T-helper 2 cell treated with Interferon-gamma antibody and Interleukin-4, amounts not matched to agents 5 μg/mL and 100 μg/mL, for 36 hours (primary cell): ENCODE data around the gene DOP1B.

Experiments used
- DNase-seq: peaks from one replicate; pipeline ENCODE4 v3.0.0; 2021; ENCODE audit warnings: low spot score
- H3K27ac Mint-ChIP-seq: one replicate; pipeline ENCODE4 v1.8.0; 2021; ENCODE audit warnings: mild to moderate bottlenecking, mixed read lengths
- H3K27me3 Mint-ChIP-seq: one replicate; pipeline ENCODE4 v1.8.0; 2021; ENCODE audit warnings: low read depth, mixed read lengths
- H3K36me3 Mint-ChIP-seq: one replicate; pipeline ENCODE4 v1.8.0; 2021; ENCODE audit warnings: low read depth, mixed read lengths
- H3K4me1 Mint-ChIP-seq: one replicate; pipeline ENCODE4 v1.8.0; 2021; ENCODE audit warnings: low read depth, mixed read lengths
- H3K4me3 Mint-ChIP-seq: one replicate; pipeline ENCODE4 v1.8.0; 2022; ENCODE audit warnings: mild to moderate bottlenecking, moderate library complexity, mixed read lengths
- H3K9me3 Mint-ChIP-seq: one replicate; pipeline ENCODE4 v1.8.0; 2021; ENCODE audit warnings: mixed read lengths

Gene DOP1B

DNA sequence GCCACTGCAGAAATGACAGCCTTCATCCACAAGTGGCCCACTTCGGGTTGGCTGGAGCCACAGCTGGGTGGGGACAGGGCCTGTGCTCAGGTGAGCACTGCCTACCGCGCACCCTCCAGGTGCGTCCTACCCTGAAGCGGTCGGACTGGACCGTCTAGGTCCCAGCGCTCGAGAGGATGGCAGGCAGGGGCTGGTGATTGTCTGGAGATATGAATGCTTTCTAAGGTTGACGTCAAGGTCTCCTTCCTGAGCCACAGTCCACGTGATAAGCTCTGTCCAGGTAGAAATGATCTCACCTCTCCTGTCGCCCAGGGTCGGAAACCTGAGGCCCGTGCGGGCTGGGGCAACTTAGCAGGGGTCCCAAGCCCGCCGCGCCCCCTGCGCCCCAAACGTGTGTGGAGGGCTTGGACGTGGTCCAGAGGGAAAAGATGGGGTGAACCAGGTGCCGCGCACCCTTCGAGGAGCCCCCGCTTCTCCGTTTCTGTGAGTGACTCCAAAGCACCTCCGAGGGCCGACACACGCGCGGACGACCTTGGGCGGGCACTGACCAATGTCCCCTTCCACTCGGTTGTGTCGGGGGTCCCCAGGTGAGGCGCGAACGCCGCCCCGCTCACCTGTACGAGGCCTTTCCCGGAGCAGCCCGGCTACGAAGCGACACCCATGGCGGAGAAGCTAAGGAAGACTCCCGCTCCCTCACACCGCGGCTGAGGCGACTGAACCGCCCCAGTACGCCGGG, 853 bp upstream of the DOP1B start:
- peaks cover 6% of the 10 kb centered on the region for H3K36me3 Mint-ChIP-seq
- H3K27ac Mint-ChIP-seq: peak overlapping the region; percentile 41
- peaks cover 11% of the 10 kb centered on the region for H3K27me3 Mint-ChIP-seq
- no peak for DNase-seq
- no peaks in the 10 kb centered on the region for H3K9me3 Mint-ChIP-seq
- H3K4me3 Mint-ChIP-seq: peak overlapping the region; percentile 85
- H3K4me1 Mint-ChIP-seq: peaks cover 23% of the 10 kb centered on the region

DNA sequence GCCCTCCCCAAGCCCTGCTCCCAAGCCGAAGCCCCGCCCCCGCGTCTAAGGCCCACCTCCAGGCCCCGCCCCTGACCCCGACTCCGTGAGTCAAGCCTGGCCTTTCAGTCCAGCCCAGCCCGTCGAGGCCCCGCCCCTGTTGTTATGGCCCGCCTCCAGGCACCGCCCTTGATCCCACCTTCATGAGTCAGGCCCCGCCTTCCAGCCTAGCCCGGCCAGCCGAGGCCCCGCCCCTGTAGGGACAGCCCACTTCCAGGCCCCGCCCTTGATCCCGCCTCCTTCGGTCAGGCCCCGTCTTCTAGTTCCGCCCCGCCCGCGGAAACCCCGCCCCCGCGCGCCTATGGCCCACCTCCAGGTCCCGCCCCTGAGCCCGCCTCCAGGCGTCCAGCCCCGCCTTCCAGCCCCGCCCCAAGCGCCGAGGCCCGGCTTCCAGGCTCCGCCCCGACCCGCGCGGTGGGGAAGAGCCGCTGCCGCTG, 247 bp upstream of the DOP1B start:
- Mint-ChIP-seq H3K27ac (no peak overlapping the region), H3K4me3 (peak overlapping the region; percentile 85), H3K27me3 (peaks cover 11% of the 10 kb centered on the region), H3K4me1 (peaks cover 23% of the 10 kb centered on the region), H3K36me3 (peaks cover 8% of the 10 kb centered on the region), H3K9me3 (no peaks in the 10 kb centered on the region)
- peak; percentile 97 for DNase-seq

DNA sequence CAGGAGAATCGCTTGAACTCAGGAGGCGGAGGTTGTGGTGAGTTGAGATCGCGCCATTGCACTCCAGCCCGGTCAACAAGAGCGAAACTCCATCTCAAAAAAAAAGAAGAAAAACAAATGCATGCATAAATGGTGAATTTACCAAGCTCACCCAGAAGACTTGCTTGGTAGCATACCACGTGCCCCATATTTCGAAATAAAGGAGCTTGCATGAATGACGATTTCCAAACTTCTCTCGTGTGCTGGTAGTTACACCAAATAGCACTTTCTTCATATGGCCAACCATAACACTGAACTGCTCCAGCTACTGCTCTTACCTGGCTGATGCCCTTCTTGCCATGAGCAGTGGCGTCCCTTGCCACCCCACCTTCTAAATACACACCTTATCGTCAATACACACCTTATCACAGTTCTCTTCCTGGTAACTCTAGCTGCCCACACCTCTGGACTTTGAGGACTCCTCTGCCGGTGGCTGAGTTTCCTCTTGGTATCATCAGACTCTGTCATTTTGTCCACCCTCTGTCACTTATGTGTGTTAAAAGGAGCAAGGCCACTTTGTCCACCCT, 2.8 kb downstream of the DOP1B start:
- Mint-ChIP-seq H3K4me3 (no peak overlapping the region), H3K27me3 (peaks cover 3% of the 10 kb centered on the region), H3K36me3 (peaks cover 8% of the 10 kb centered on the region), H3K4me1 (peaks cover 21% of the 10 kb centered on the region), H3K27ac (no peak overlapping the region), H3K9me3 (no peaks in the 10 kb centered on the region)
- DNase-seq: no peak

DNA sequence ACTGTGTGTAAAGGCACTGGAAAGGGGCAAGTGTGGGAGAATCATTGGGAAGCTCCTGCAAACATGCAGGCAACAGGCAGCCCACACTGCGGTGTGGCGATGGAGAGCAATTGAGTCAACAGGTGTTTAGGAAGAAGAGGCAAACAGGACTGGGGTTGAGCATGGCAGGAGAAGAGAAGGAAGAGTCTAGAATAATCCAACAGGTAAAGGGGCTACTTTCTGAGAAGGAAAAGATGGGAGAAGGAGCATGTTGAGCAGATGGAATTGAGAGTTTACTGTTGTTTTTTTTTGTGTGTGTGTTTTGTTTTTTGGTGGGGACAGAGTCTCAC, 4.2 kb downstream of the DOP1B start:
- H3K27ac Mint-ChIP-seq: no peak overlapping the region
- no peak overlapping the region for H3K4me3 Mint-ChIP-seq
- no peaks in the 10 kb centered on the region for H3K9me3 Mint-ChIP-seq
- no peaks in the 10 kb centered on the region for H3K27me3 Mint-ChIP-seq
- no peak for DNase-seq
- H3K36me3 Mint-ChIP-seq: peaks cover 10% of the 10 kb centered on the region
- peaks cover 18% of the 10 kb centered on the region for H3K4me1 Mint-ChIP-seq

DNA sequence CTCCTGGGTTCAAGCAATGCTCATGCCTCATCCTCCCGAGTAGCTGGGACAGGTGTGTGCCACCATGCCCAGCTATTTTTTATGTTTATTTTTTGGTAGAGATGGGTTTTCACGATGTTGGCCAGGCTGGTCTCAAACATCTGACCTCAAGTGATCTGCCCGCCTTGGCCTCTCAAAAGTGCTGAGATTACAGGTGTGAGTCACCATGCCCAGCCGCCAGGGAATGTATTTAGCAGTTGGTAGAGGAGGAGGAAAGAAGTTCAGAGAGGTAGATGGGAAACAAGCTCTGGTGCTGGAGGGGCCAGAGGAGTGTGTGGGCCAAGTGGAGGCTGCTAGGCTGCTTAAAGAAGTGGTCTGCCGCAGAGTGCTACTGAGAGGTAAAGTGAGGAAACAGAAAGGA, 6.0 kb downstream of the DOP1B start:
- H3K4me1 Mint-ChIP-seq: peaks cover 14% of the 10 kb centered on the region
- H3K36me3 Mint-ChIP-seq: peaks cover 19% of the 10 kb centered on the region
- no peaks in the 10 kb centered on the region for H3K27me3 Mint-ChIP-seq
- no peaks in the 10 kb centered on the region for H3K9me3 Mint-ChIP-seq
- H3K27ac Mint-ChIP-seq: no peak overlapping the region
- no peak overlapping the region for H3K4me3 Mint-ChIP-seq
- DNase-seq: no peak

DNA sequence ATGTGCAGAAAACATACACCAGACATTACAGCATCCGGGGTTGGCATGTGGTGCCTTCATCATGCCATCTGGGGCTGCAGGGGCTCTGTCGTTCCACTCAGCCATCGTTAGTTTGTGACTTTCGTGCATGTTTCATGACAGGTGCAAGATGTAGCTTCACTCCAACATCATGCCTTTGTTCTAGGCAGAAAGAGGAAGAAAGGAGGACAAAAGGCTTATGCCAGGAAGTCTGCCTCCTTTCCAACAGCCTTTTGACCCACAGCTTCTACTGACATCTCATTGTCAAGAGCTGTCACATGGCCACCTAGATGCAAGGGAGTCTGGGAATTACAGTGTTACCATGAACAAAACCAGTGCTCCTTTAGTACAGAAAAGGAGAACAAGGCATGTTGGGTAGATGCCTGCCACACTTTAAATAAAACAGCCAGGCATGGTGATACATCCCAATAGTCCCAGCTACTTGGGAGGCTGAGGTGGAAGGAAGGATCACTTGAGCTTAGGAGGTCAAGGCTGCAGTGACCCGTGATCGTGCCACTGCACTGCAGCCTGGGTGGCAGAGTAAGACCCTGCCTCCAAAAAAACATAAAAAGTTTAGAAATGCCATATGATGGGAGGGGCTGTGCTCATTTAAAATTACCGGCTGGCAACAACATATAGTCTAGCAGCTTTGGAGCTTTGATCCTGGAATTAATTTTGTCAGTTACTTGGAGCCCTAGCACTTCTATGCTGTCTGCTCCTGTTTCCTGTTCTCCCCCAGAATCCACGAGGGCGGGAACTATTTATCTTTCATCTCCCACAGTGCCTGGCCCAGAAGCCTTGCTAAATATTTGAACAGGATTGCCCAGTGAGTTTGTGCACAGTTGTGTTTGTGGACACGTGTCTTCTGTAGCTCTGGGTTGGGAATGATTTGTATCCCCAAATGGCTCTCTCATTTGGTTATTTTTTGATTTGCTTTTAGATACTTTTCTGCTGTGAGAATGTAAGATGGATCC, 7.4 kb downstream of the DOP1B start:
- H3K9me3 Mint-ChIP-seq: no peaks in the 10 kb centered on the region
- peaks cover 8% of the 10 kb centered on the region for H3K4me1 Mint-ChIP-seq
- no peaks in the 10 kb centered on the region for H3K27me3 Mint-ChIP-seq
- H3K27ac Mint-ChIP-seq: no peak overlapping the region
- H3K4me3 Mint-ChIP-seq: no peak overlapping the region
- peaks cover 20% of the 10 kb centered on the region for H3K36me3 Mint-ChIP-seq
- no peak for DNase-seq

DNA sequence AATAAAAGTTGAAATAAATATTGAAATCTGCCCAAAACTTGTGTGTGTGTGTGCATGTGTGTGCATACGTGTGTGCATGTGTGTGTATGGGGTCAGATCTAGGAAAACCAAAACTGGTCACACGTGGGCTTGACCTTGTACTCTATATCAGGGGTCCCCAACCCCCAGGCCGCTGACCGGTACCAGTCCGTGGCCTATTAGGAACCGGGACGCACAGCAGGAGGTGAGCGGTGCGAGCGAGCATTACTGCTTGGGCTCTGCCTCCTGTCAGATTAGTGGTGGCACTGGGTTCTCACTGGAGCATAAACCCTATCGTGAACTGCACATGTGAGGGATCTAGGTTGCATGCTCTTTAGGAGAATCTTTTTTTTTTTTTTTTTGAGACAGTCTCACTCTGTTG, 8.7 kb downstream of the DOP1B start:
- peaks cover 24% of the 10 kb centered on the region for H3K36me3 Mint-ChIP-seq
- no peaks in the 10 kb centered on the region for H3K9me3 Mint-ChIP-seq
- no peak overlapping the region for H3K4me3 Mint-ChIP-seq
- peaks cover 7% of the 10 kb centered on the region for H3K4me1 Mint-ChIP-seq
- no peak for DNase-seq
- H3K27ac Mint-ChIP-seq: no peak overlapping the region
- H3K27me3 Mint-ChIP-seq: no peaks in the 10 kb centered on the region

DNA sequence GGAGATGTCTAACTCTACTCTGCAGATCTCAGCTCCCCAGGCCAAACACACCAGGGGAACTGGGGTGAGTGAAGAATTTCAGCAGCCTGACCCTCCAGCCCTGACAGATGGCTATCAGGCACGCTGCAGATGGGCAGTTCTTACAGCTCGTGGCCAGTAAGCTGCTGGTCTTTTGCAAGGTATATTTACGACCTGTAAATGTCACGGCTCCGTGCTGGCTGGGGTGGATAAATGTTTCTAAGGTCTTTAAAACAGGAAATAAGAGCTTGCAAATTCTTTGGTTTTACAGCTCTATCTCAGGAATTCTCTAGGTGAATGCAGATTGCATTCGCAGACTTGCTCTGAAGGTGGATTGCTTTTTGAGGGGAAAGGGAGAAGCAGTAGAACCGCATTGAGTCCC, 10.1 kb downstream of the DOP1B start:
- Mint-ChIP-seq H3K4me3 (no peak overlapping the region), H3K36me3 (peaks cover 23% of the 10 kb centered on the region)

DNA sequence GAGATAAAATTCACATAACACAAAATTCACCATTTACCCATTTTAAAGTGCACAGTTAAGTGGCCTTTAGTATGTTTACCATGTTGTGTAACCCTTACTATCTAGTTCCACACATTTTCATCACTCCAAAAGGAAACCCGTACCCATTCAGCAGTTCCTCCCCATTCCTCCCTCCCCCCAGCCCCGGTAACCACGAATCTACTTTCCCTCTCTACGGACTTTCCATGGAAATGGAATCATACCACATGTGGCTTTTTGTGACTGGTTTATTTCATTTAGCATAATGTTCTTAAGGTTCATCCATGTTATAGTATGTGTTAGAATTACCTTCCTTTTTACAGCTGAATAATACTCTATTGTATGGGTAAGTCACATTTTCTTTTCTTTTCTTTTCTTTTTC, 10.9 kb downstream of the DOP1B start:
- peaks cover 26% of the 10 kb centered on the region for H3K36me3 Mint-ChIP-seq
- H3K4me1 Mint-ChIP-seq: peaks cover 11% of the 10 kb centered on the region
- no peak overlapping the region for H3K27ac Mint-ChIP-seq

More for the DNA sequence above, 10.1 kb downstream of the DOP1B start:
- DNase-seq: no peak
- H3K27ac Mint-ChIP-seq: no peak overlapping the region
- H3K27me3 Mint-ChIP-seq: no peaks in the 10 kb centered on the region
- H3K9me3 Mint-ChIP-seq: no peaks in the 10 kb centered on the region
- peaks cover 8% of the 10 kb centered on the region for H3K4me1 Mint-ChIP-seq

DNA sequence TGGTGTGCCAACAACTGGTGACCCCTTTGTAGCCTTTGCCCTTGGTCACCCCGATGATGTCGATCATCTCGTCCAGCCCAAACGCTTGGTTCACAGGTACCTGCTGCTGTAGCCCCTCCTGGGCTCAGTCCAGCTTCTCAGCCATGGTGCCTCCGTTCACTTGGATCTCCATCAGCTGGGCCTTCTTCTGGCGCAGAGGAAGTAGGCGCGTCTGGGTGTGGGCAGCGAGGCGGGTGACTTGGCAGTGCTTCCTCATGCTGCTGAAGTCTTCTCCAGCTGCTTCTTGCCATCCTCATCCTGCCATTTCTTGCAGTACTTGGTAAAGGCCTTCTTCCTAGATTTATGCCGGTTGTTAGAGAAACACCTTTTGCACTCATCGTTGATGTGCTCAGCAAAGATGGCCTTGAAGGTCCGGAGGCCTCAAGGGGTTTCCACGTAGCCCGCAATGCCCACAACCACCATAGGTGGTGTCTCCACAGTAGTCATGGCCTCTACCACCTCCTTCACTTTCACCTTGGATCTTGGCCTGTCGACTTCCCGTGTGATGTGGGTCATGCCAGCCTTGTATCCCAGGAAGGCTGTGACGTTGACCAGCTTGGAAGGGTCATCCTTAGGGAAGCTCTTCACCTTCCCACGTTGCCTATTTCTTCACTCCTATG, 13.0 kb downstream of the DOP1B start:
- Mint-ChIP-seq H3K4me1 (peaks cover 11% of the 10 kb centered on the region), H3K27ac (no peak overlapping the region), H3K9me3 (no peaks in the 10 kb centered on the region), H3K36me3 (peaks cover 26% of the 10 kb centered on the region), H3K27me3 (no peaks in the 10 kb centered on the region), H3K4me3 (no peak overlapping the region)
- DNase-seq: no peak

More for the DNA sequence above, 10.9 kb downstream of the DOP1B start:
- DNase-seq: no peak
- no peaks in the 10 kb centered on the region for H3K9me3 Mint-ChIP-seq
- no peak overlapping the region for H3K4me3 Mint-ChIP-seq
- no peaks in the 10 kb centered on the region for H3K27me3 Mint-ChIP-seq

DNA sequence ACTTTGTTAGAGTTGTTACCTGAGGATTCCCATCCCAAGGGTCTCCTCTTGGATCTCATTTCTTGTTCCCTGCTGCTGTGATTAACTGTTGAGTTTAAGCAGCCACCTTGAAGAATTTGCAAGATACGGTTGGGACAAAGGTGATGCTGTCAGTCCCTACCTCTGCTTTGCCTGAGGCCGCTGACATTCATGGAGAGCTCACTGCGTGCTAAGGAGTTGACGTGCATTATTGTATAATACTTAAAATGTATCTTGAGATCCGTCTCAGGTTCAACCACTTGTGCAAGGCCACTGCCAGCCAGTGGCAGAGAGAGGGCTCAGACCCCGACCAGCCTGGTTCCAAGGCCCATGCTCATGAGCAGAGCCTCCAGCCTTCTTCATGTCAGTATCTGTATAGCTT, 14.2 kb downstream of the DOP1B start:
- H3K36me3 Mint-ChIP-seq: peaks cover 23% of the 10 kb centered on the region
- H3K27me3 Mint-ChIP-seq: no peaks in the 10 kb centered on the region
- no peaks in the 10 kb centered on the region for H3K9me3 Mint-ChIP-seq
- no peak for DNase-seq
- no peak overlapping the region for H3K27ac Mint-ChIP-seq
- H3K4me1 Mint-ChIP-seq: peaks cover 10% of the 10 kb centered on the region
- H3K4me3 Mint-ChIP-seq: no peak overlapping the region

DNA sequence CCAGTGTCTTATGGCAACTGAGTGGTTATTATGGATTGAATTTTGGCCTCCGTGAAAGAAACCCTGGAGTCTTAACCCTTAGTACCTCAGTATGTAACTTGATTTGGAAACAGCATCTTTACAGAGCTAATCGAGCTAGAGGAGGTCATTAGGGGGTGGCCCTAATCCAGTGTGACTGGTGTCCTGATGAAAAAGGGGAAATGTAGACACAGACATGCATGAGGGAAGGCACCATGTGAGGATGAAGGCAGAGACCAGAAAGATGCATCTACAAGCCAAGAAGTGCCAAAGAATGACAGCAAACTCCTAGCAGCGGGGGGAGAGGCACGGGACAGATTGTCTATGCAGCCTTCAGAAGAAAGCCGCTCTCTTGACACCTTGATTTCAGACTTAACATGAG, 14.7 kb downstream of the DOP1B start:
- Mint-ChIP-seq H3K4me1 (peaks cover 10% of the 10 kb centered on the region), H3K36me3 (peaks cover 22% of the 10 kb centered on the region), H3K27ac (peak overlapping the region; percentile 56), H3K9me3 (no peaks in the 10 kb centered on the region), H3K4me3 (no peak overlapping the region), H3K27me3 (no peaks in the 10 kb centered on the region)
- no peak for DNase-seq

DNA sequence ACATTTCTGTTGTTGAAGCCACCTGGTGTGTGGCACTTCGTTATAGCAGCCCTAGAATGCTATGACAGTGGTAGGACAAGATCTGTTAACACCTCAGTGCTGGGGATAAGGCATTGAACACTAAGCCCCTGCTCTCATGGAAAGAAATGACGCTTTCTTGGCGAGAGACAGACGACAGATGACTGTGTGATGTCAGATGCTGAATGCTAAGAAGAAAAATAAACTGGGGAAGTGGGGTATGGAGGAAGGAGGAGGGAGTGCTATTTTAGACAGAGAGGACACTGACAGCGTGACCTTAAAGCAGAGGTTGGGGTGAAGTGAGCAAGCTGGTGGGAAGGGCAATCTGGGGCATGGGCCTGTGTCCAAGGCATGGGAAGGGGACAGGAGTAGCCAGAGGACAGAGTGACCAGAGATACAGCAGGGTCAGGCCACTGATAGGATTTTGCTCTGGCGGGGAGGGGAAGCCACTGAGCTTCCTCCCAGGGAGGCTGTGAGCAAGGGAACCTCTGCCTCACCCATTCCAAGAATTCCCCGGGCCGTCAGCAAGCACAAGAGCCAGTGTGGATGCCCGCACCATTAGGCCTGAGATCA, 15.2 kb downstream of the DOP1B start:
- Mint-ChIP-seq H3K4me1 (peaks cover 10% of the 10 kb centered on the region), H3K27me3 (no peaks in the 10 kb centered on the region), H3K27ac (peak overlapping the region; percentile 56), H3K36me3 (peaks cover 18% of the 10 kb centered on the region), H3K9me3 (no peaks in the 10 kb centered on the region), H3K4me3 (peak overlapping the region; percentile 35)
- no peak for DNase-seq
